NK-92 treated with Interleukin-12 subunit alpha and Interleukin-12 subunit beta, amount 100 ng/mL, for 24 hours (cell line): Measurements from ENCODE around the gene CTNNBIP1.
"Not testable (repeated sequence)": the region's sequence is repeated elsewhere in the genome, so short reads cannot be mapped to it uniquely, and the experiment has no call there.

Experiments used
- DNase-seq: peaks from one replicate; lab custom pipeline; 2025; lab: John Stamatoyannopoulos, UW

CTNNBIP1 gene

GRCh38 chr1:9910076-9910422 lies at the start of gene CTNNBIP1:
Gene CTNNBIP1, minus strand, starts transcription at chr1:9910269. Its CDS starts 38,205 bp downstream, at chr1:9872064.
- DNase-seq, result no peak

GRCh38 chr1:9957726-9958125 lies 47.7 kb upstream of the CTNNBIP1 start:
- no peak for DNase-seq

- no peak for DNase-seq
Observed at GRCh38 chr1:9946315-9946714, 36.2 kb upstream of the CTNNBIP1 start.

GRCh38 chr1:9942939-9943788 lies 33.1 kb upstream of the CTNNBIP1 start, which contains the start of the genes LZIC and NMNAT1:
Gene LZIC, minus strand, starts transcription at chr1:9943391. Its CDS starts 6,772 bp downstream, at chr1:9936619.
Gene NMNAT1, plus strand, starts transcription at chr1:9943475. Its CDS starts 28,599 bp downstream, at chr1:9972074.
- peak; percentile 85 for DNase-seq

- DNase-seq, result no peak
Observed at GRCh38 chr1:9942399-9942938, 32.4 kb upstream of the CTNNBIP1 start.

- no peak for DNase-seq
Observed at GRCh38 chr1:9929431-9930385, 19.6 kb upstream of the CTNNBIP1 start.

GRCh38 chr1:9927259-9927658 lies 17.2 kb upstream of the CTNNBIP1 start:
- DNase-seq, result no peak

GRCh38 chr1:9922342-9922741 lies 12.3 kb upstream of the CTNNBIP1 start:
- DNase-seq, result no peak

- no peak for DNase-seq
Observed at GRCh38 chr1:9920606-9921005, 10.5 kb upstream of the CTNNBIP1 start.

- no peak for DNase-seq
Observed at GRCh38 chr1:9917901-9918300, 7.8 kb upstream of the CTNNBIP1 start.

- DNase-seq, result not testable (repeated sequence)
Observed at GRCh38 chr1:9917495-9917894, 7.4 kb upstream of the CTNNBIP1 start.

GRCh38 chr1:9916452-9916851 lies 6.4 kb upstream of the CTNNBIP1 start:
- DNase-seq, result no peak

GRCh38 chr1:9914610-9914937 lies 4.5 kb upstream of the CTNNBIP1 start:
- no peak for DNase-seq

- DNase-seq, result no peak
Observed at GRCh38 chr1:9912264-9912936, 2.3 kb upstream of the CTNNBIP1 start.

GRCh38 chr1:9910423-9911178 lies 532 bp upstream of the CTNNBIP1 start:
- DNase-seq, result peak; percentile 99

GRCh38 chr1:9909234-9910046 lies 629 bp downstream of the CTNNBIP1 start:
- no peak for DNase-seq

- no peak for DNase-seq
Observed at GRCh38 chr1:9908871-9909233, 1.2 kb downstream of the CTNNBIP1 start.

- DNase-seq, result no peak
Observed at GRCh38 chr1:9907441-9907840, 2.6 kb downstream of the CTNNBIP1 start.

GRCh38 chr1:9906466-9906865 lies 3.6 kb downstream of the CTNNBIP1 start:
- no peak for DNase-seq

GRCh38 chr1:9905010-9905409 lies 5.1 kb downstream of the CTNNBIP1 start:
- DNase-seq, result no peak
